Measurements from ENCODE around the gene FAM83F.
A peak's percentile ranks its signal among the peaks of the same experiment; 100 is the strongest.

Gene FAM83F

DNA sequence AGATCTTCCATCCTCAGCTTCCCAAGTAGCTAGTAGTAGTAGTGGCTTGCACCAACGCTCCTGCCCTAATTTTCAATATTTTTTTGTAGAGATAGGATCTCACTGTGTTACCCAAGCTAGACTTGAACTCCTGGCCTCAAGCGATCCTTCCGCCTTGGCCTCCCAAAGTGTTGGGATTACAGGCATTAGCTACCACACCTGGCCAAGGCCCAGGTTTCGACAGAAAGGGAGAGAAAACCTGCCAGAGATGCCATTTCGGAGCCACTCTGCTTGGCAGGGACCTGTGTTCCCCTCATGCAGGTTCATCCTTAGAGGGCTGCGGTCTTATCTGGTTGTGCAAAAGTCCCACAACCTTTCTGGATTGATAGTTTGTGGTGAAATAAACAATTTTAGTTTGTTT lies 41.4 kb downstream of the FAM83F start:
- TF ChIP-seq, protein P1, sequence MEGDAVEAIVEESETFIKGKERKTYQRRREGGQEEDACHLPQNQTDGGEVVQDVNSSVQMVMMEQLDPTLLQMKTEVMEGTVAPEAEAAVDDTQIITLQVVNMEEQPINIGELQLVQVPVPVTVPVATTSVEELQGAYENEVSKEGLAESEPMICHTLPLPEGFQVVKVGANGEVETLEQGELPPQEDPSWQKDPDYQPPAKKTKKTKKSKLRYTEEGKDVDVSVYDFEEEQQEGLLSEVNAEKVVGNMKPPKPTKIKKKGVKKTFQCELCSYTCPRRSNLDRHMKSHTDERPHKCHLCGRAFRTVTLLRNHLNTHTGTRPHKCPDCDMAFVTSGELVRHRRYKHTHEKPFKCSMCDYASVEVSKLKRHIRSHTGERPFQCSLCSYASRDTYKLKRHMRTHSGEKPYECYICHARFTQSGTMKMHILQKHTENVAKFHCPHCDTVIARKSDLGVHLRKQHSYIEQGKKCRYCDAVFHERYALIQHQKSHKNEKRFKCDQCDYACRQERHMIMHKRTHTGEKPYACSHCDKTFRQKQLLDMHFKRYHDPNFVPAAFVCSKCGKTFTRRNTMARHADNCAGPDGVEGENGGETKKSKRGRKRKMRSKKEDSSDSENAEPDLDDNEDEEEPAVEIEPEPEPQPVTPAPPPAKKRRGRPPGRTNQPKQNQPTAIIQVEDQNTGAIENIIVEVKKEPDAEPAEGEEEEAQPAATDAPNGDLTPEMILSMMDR (conservative IDR thresholded peaks at IDR 0.05; ENCODE audit: control insufficient read depth, insufficient read depth, low read depth, low read length), result no peak
- no peak for DNase-seq (ENCODE audit: low read depth)
- H3K4me3 ChIP-seq (ENCODE audit: control insufficient read depth, low read depth, low read length), result no peak overlapping the region

DNA sequence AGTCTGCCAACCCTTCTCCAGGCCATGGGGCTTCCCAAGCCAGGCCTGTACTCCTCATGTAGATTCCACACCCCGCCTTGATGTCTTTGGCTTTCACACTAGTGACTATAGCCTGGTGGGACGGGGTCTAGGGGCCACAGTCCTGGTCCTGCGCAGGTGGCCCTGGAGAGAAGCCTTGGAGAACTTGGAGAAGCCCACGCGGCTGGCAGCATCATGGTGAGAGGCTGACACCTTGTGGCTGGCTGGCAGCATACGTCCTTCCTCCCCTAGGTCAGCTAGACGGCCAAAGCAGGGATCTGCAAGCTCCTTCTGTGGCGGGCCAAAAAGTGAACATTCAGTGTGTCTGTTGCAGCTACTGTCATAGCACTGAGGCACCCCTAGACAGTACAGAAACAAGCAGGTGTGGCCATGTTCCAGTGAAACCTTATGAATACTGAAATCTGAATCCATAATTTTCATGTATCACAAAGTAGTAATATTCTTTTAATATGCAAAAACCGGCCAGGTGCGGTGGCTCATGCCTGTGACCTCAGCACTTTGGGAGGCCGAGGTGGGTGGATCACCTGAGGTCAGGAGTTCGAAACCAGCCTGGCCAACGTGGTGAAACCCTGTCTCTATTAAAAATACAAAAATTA lies 42.0 kb downstream of the FAM83F start:
- H3K4me3 ChIP-seq (ENCODE audit: control insufficient read depth, low read depth, low read length), result no peak overlapping the region
- peak; percentile 77 for DNase-seq (ENCODE audit: low read depth)
- TF ChIP-seq, protein P1 (conservative IDR thresholded peaks at IDR 0.05; ENCODE audit: control insufficient read depth, insufficient read depth, low read depth, low read length), result peak; percentile 80

DNA sequence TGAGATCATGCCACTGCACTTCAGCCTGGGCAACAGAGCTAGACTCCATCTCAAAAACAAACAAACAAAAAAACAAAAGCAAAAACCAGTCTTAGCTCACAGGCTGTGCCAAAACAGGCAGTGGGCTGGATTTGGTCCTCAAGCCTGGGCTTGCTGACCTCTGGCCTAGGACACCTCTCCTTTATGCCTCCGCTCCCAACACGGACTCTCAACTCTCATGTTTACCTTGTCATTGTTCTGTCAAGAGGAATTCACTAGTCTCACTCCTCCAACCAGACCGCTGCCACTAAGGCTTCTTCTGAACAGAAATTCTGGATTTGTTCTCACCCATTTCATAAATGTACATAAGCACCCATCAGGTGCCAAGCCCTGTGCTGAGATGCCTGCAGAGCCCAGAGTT lies 42.6 kb downstream of the FAM83F start:
- H3K4me3 ChIP-seq (ENCODE audit: control insufficient read depth, low read depth, low read length), result no peak overlapping the region
- TF ChIP-seq, protein P1 (conservative IDR thresholded peaks at IDR 0.05; ENCODE audit: control insufficient read depth, insufficient read depth, low read depth, low read length), result no peak
- no peak for DNase-seq (ENCODE audit: low read depth)

DNA sequence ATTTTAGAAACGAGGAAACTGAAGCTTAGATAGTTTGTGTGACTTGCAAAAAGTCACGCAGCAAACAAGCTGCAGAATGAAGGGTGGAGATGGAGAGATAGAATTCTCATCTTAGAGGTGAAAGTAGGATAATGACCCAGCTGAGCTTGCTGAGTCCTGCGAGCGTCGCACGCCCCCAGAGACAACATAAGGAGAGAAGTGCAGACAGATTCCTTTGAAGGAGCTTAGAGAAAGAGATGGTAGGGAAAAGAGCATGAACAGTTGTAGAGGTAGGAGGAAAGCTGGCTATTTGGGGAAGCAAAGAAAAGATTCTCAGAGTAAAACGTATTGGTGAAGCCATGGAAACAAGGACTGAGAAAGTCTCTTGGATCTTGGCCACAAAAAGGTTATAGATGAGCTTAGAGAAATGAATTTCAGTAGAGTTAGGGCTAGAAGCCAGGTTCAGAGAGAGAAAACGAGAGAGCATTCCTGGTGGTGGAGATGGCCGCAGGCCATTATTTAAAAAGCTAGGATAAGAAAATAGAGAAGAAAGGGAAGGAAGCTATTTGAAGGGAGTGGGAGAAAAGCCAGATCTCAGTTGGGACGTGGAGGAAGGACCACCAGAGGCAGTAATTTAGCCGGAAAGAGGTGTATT lies 44.8 kb downstream of the FAM83F start:
- TF ChIP-seq, protein P1 (conservative IDR thresholded peaks at IDR 0.05; ENCODE audit: control insufficient read depth, insufficient read depth, low read depth, low read length), result no peak
- H3K4me3 ChIP-seq (ENCODE audit: control insufficient read depth, low read depth, low read length), result no peak overlapping the region
- DNase-seq (ENCODE audit: low read depth), result no peak

DNA sequence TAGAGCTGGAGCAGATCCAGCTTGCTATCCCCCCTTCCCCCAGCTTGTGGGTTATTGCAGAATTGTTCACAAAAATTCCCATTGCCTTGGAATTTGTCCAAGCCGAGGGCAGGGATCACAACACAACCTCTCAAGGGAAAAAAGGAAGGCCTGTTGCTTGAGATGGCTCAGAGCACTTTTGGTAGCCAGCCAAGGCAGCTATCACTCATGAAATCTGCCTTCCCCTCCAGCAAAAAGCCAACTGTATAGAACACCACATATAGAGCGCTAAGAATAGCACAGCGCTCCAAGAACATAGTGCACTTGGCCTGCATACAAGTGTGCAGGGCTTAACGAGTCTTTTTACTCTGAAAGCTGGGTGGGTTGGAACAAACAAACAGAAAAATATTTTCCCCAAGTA lies 46.2 kb downstream of the FAM83F start:
- TF ChIP-seq, protein P1 (conservative IDR thresholded peaks at IDR 0.05; ENCODE audit: control insufficient read depth, insufficient read depth, low read depth, low read length), result no peak
- DNase-seq (ENCODE audit: low read depth), result peak; percentile 74
- no peak overlapping the region for H3K4me3 ChIP-seq (ENCODE audit: control insufficient read depth, low read depth, low read length)

DNA sequence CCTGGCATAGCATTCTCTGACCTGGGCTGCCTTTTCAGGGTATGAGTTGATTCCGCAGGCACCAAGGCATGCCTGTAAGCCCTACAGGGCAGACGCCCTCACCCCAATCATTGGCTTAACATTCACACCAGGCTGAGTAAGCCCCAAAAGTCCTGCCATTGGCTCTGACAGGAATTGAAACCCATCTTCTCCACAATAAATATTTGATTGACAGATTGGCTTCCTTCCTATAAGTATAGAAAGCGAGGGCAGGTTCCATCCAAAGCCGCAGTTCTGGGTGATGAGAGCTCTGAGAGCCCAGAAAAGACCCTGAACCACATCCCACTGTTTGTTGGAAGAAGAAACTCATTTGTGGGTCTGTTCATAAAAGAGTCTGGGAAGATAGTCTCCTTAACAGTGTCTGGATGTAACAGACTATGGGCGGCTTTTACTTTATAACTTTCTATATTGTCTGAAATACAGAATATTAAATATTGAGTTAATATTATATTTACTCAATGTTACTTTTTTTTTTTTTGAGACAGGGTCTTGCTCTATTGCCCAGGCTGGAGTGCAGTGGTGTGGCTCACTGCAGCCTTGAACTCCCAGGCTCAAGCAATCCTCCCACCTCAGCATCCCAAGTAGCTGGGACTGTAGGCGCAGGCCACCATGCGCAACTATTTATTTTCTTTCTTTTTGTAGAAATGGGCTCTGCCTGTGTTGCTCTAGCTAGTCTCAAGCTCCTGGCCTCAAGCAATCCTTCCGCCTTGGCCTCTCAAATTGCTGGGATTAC lies 46.8 kb downstream of the FAM83F start:
- no peak for DNase-seq (ENCODE audit: low read depth)
- TF ChIP-seq, protein P1 (conservative IDR thresholded peaks at IDR 0.05; ENCODE audit: control insufficient read depth, insufficient read depth, low read depth, low read length), result no peak
- H3K4me3 ChIP-seq (ENCODE audit: control insufficient read depth, low read depth, low read length), result no peak overlapping the region
